ACC112 (cell line): ENCODE measurements around the gene HLA-DMB.

Source experiments
- H2AFZ ChIP-seq: fragments of 200-600 bp; sonication (generic); one replicate; pipeline ENCODE4 v1.6.0; 2017; ENCODE audit warnings: antibody characterized with exemption, low read length; ENCODE audit not compliant: unreplicated experiment
- H3K27ac ChIP-seq: fragments of 200-600 bp; sonication (generic); 2 replicates; pipeline ENCODE4 v1.5.1; 2014; ENCODE audit warnings: low read depth, mild to moderate bottlenecking, antibody characterized with exemption, low read length, moderate library complexity
- H3K27me3 ChIP-seq: fragments of 200-600 bp; sonication (generic); 2 replicates; pipeline ENCODE4 v1.6.1; 2014; ENCODE audit warnings: mild to moderate bottlenecking, antibody characterized with exemption, low read length, moderate library complexity, mixed read lengths; ENCODE audit not compliant: insufficient read depth
- H3K36me3 ChIP-seq: fragments of 200-600 bp; sonication (generic); 2 replicates; pipeline ENCODE4 v1.6.1; 2016; ENCODE audit warnings: mild to moderate bottlenecking, antibody characterized with exemption, low read length, moderate library complexity, mixed read lengths; ENCODE audit not compliant: insufficient read depth
- H3K4me1 ChIP-seq: fragments of 200-600 bp; sonication (generic); one replicate; pipeline ENCODE4 v1.6.1; 2016; ENCODE audit warnings: low read length, mixed read lengths; ENCODE audit not compliant: insufficient read depth, unreplicated experiment, control insufficient read depth
- H3K4me3 ChIP-seq: fragments of 200-600 bp; sonication (generic); 2 replicates; pipeline ENCODE4 v1.5.1; 2014; ENCODE audit warnings: mild to moderate bottlenecking, low read depth, low read length
- H3K79me2 ChIP-seq: fragments of 200-600 bp; sonication (generic); one replicate; pipeline ENCODE4 v1.6.0; 2016; ENCODE audit warnings: low read length; ENCODE audit not compliant: control insufficient read depth, unreplicated experiment, insufficient read depth

The HLA-DMB gene

DNA sequence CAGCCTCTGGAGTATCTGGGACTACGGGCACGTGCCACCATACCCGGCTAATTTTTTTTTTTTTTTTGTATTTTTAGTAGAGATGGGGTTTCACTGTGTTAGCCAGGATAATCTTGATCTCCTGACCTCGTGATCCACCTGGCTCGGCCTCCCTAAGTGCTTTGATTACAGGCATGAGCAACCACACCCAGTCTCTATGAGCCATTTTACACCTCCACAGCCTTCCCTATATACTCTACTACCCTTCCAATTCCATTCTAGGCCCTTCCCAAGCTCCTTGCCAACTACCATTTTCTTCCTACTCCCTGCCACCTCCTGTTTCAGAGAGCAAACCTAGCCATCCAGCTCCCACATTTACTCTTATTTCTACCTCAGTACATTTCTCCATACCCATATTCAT is 19.7 kb upstream of the HLA-DMB start:
- Histone ChIP-seq H3K4me1 (peaks cover 17% of the 10 kb centered on the region), H2AFZ (no peak overlapping the region), H3K79me2 (peaks cover 19% of the 10 kb centered on the region), H3K27ac (no peak overlapping the region), H3K27me3 (no peaks in the 10 kb centered on the region), H3K36me3 (no peaks in the 10 kb centered on the region; the same call in 1 of the 2 replicates), H3K4me3 (no peak overlapping the region)

DNA sequence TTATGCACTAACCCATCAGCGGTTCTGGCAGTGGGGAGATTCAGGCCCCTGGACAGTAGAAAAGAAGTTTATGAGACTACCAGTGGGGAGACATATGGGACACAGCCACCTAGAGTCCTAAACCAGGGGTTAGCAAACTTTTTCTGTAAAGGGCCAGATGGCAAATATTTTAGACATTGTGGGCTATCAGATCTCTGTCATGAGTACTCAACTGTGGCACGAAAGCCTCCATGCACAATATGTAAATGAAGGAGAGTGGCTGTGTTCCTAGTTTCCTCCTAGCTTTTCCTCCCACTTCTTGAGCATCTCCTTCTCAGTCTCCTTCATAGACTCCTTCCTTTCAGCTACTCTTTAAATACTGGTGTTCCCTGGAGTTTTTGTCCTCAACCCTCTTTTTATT is 15.3 kb upstream of the HLA-DMB start:
- no peaks in the 10 kb centered on the region; the same call in 1 of the 2 replicates for H3K36me3 ChIP-seq
- no peaks in the 10 kb centered on the region for H3K27me3 ChIP-seq
- no peak overlapping the region for H3K4me3 ChIP-seq
- peaks cover 4% of the 10 kb centered on the region for H3K4me1 ChIP-seq
- no peak overlapping the region for H2AFZ ChIP-seq
- no peak overlapping the region for H3K27ac ChIP-seq
- peaks cover under 1% of the 10 kb centered on the region for H3K79me2 ChIP-seq

DNA sequence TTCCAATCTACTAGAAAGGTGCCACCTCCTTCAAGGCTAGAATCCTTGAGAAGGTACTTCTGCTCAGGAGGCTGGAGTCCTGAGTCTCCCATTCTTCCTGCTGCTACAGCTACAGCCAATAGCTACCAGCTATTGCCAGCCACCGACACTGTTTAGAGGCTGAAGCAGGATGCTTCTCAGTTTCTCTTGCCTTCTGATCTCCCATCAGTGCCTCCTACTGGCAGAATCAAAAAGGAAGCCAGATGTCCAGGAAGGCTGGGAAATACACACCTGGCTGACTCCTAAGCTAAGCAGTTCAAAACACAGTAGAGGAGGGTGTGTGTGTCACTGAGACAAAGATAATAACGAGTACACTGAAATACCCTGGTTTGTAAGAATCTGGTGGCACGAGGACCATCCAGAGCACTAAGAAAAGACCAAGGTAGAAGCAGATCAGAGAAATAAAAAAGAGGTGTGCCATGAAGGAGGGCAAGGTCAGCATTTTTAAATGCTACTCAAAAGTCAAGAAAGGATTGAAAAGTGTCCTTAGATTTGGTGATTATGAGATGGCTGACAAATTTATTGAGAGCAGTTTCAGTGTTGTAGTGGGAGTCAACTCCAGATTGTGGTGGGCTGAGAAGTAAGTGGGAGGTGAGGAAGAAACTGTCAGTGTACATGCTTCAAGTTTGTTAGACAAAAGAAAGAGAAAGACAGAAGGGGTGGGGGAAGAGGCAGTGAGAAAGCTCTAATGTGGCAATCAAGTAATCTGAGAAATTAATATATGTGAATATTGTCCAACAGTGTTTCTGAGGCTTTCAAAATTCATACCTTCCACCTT is 14.4 kb upstream of the HLA-DMB start:
- Histone ChIP-seq H2AFZ (no peak overlapping the region), H3K27ac (no peak overlapping the region), H3K79me2 (no peaks in the 10 kb centered on the region), H3K4me3 (no peak overlapping the region), H3K27me3 (no peaks in the 10 kb centered on the region), H3K36me3 (no peaks in the 10 kb centered on the region; the same call in 1 of the 2 replicates), H3K4me1 (peaks cover 4% of the 10 kb centered on the region)

DNA sequence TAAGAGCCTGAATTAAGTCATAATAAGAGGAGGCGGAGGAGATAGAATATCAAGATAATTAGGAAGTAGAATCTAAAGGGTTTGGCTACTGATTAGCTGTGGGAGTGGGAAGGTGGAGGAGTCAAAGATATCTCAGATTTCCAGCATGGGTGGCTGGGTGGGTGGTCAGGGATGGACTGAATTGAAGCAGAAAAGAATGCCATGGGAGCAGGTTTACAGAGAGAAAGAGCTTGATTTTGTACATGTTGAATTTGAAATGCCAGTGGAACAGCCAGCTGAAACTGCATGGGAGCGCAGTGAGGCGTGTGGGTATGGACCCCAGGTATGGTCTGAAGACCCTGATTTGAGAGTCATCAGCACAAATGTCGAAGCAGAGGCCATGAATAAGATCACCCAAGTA is 13.4 kb upstream of the HLA-DMB start:
- Histone ChIP-seq H3K27ac (no peak overlapping the region), H3K4me3 (no peak overlapping the region), H3K27me3 (no peaks in the 10 kb centered on the region), H3K79me2 (no peaks in the 10 kb centered on the region), H3K4me1 (peaks cover 4% of the 10 kb centered on the region), H3K36me3 (no peaks in the 10 kb centered on the region), H2AFZ (no peak overlapping the region)

DNA sequence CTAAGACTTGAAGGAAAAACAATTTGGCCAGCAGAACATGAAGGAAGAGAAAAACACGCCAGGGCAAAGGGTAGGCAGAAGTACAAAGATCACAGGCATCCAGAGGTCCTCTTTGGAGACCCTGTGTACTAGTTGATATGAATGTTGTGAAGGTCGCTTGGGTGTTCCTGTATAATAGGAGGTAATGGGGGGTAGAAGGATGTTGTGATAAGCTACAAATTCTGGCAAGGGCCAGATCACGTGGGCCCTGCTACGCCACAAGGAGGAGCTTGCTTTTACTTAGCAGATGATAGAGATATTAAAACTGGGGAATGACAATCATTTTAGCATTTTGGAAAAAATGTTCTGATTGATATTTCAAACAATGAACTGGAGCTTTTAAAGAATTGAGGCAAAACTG is 12.9 kb upstream of the HLA-DMB start:
- Histone ChIP-seq H3K4me3 (no peak overlapping the region), H3K79me2 (no peaks in the 10 kb centered on the region), H3K36me3 (no peaks in the 10 kb centered on the region), H3K4me1 (peaks cover 4% of the 10 kb centered on the region), H3K27ac (no peak overlapping the region), H3K27me3 (no peaks in the 10 kb centered on the region), H2AFZ (no peak overlapping the region)

DNA sequence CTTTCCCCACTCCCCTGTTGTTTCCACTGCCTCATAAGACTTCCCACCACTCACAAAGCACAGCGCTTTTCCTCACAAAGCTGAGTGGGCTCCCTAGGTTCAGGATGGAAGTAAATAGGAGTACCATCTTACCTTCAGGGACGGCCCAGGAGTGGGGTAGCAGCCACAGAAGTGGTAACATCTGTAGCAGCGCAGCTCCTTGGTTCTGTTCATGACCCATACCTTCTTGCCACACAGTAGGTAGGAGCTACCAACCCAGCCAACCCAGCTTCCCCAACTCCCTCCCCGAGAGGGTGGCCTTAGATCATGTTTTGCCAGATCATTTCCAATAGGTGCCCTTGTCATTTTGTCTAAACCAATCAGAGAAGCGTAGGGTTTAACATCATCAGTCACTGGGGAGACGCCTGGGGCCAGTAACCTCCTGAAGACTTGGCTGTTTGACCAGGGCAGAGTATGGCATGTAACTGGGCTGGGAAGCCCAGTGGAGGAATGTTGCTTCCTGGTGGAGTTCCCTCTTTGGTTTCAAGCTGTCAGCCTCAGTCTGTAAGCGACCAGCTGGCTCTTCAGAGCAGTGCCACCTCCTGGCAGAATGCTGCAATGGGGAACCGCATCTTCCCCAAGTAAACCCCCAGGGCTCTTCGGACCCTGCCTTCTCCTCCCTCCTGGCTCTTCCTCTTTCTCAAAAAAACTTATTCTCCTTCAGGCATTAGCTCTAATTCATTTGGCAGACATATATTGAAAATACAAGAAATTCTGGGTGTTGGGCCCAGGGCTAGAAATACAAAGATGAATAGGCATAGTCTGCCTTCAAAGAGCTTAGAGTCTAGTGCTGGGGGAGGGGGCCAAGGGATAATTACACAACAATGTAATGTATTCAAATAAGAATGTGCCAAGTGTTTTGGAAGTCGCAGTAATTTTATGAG is 12.2 kb upstream of the HLA-DMB start, which contains the start of gene HLA-DMA:
TSS of gene HLA-DMA (minus strand) at position 281 of the 923 bp plus-strand sequence. CDS start at position 220, 61 bp downstream.
- Histone ChIP-seq H3K79me2 (no peaks in the 10 kb centered on the region), H3K36me3 (no peaks in the 10 kb centered on the region), H3K4me1 (peaks cover 4% of the 10 kb centered on the region), H3K4me3 (peak within 1 kb of the TSS; percentile 49), H3K27me3 (no peaks in the 10 kb centered on the region), H3K27ac (no peak within 1 kb of the TSS), H2AFZ (no peak within 1 kb of the TSS)

DNA sequence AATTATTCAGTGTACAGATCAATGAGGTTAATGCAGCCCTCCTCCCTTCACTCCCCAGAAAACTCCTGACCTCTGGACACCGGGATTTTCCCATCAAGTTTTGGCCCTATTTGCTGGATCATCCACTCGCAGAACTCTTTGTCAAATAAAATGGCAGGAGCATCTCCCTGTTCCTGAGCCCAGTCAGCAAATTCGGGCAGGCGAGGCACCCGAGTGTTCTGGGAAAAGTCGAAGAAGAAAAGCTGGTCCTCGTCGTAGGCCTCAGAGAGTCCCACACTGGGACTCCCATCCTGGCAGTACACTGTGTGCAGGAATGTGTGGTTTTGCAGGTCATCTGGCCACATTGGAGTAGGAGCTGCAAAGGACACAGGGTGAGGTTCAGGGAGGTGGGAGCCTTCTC is 9.6 kb upstream of the HLA-DMB start:
- no peaks in the 10 kb centered on the region for H3K27me3 ChIP-seq
- H3K4me1 ChIP-seq = peaks cover 4% of the 10 kb centered on the region
- H3K36me3 ChIP-seq = no peaks in the 10 kb centered on the region
- no peaks in the 10 kb centered on the region for H3K79me2 ChIP-seq
- no peak overlapping the region for H3K4me3 ChIP-seq
- H2AFZ ChIP-seq = no peak overlapping the region
- no peak overlapping the region for H3K27ac ChIP-seq

DNA sequence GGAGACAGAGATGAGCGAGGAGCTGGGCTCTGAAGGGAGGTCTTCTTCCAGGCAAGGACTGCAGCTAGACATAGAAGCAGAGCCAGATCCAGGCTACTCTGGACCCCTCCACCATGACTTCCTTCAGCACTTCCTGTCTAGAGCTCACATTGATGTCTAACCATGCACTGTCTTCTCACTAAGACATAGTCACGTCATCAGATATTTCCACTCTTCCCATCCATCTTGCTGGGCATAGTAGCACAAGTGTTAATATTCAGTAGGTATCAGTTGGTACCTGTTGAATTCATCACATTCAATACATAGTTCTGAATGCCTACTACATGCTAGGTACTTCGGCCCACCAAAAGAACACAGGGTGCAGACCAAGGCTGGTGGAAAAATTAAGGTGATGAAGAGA is 9.2 kb upstream of the HLA-DMB start:
- no peak overlapping the region for H3K27ac ChIP-seq

DNA sequence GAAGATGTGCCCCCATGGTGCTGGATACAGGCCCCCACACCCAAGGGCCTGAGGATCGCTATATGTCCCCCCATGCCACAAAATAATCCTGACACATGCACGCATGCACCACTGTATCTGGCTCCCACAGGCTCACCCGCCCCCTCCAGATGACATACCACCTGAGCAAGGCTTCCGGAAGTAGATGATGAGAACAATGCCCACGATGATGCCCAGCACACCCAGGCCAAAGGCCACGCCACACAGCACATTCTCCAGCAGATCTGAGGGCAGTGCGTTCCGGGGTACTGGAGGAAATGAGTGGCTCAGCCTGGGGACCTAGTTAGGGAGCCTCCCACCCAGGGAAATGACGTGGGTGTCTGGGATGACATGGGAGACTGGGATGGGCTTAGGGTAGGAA is 8.3 kb upstream of the HLA-DMB start:
- no peak overlapping the region for H3K4me3 ChIP-seq
- peaks cover 4% of the 10 kb centered on the region for H3K4me1 ChIP-seq
- no peaks in the 10 kb centered on the region for H3K36me3 ChIP-seq
- H2AFZ ChIP-seq = no peak overlapping the region
- no peaks in the 10 kb centered on the region for H3K79me2 ChIP-seq
- H3K27me3 ChIP-seq = no peaks in the 10 kb centered on the region
- H3K27ac ChIP-seq = no peak overlapping the region

More for the DNA sequence above, 9.2 kb upstream of the HLA-DMB start:
- Histone ChIP-seq H3K4me1 (peaks cover 4% of the 10 kb centered on the region), H2AFZ (no peak overlapping the region), H3K79me2 (no peaks in the 10 kb centered on the region), H3K27me3 (no peaks in the 10 kb centered on the region), H3K4me3 (no peak overlapping the region), H3K36me3 (no peaks in the 10 kb centered on the region)

DNA sequence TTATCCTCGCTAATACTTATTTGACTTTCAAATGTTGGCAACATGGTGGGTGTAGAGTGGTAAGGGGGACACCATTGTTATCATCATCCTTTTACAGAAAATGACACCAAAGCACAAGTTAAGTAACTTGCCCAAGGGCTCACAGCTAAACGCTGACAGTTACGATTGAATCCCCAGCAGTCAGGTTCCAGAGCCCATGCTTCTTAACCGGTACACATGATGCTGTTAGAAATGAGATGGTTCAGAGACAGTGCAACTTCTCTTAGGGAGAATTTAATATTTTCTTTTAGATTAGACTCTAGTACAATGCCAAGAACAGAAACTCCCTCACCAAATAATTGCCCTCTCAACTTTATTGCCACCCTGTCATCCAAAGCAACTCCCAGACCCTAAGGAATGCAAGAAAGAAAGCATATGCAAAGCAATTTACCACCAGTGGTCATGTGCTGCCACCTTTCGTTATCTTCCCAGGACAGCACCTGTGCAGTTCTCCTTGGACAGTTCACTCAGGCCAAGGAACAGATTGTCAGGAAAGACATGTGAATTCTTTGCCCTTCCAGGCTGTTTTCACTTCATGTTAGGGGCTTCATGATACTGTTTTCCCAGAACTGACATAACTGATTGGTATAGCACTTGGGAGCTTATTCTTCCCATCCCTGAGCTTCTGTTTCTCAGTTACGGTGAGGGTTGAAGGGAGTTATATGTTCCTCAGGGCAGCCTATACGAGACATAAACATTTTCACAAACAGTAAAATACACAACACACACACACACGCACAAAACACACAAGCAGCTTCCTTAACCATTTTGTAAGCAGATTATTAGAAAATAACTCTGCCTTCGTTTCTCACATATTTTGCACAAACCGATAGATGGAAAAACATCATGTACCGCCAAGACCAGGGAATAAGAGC is 7.0 kb upstream of the HLA-DMB start:
- Histone ChIP-seq H2AFZ (no peak overlapping the region), H3K36me3 (no peaks in the 10 kb centered on the region), H3K79me2 (no peaks in the 10 kb centered on the region), H3K27me3 (no peaks in the 10 kb centered on the region), H3K4me1 (peaks cover 4% of the 10 kb centered on the region), H3K4me3 (no peak overlapping the region), H3K27ac (no peak overlapping the region)
